Small intestine (tissue), 7 donors: ENCODE data around the gene ARFRP1. TPM values are rescaled to one million over a fixed set of nuclear protein-coding genes. Genes with fewer than 3 reads are reported as not detected.
A peak's percentile ranks its signal among the peaks of the same experiment; 100 is the strongest.

ENCODE experiments used
- DNase-seq, 2 donors: peaks; one replicate each; pipeline versions ENCODE4 v3.0.0 to v3.0.0-alpha.2; 2013
- FAIRE-seq: peaks from 2 replicates; lab custom pipeline; 2012; peaks lifted over from hg19 to GRCh38; lab: Jason Lieb, UNC
- H3K27ac ChIP-seq, 3 donors: one replicate each; pipeline ENCODE4 v1.5.1; 2013; ENCODE audit warnings: low read length in 2 of 3, mild to moderate bottlenecking in 2 of 3, control low read depth in 1 of 3, inconsistent platforms in 1 of 3, low read depth in 1 of 3, moderate library complexity in 1 of 3
- H3K27me3 ChIP-seq, 3 donors: one replicate each; pipeline ENCODE4 v1.6.1; 2013; ENCODE audit warnings: low read length in 3 of 3, inconsistent platforms in 1 of 3; ENCODE audit not compliant: control insufficient read depth in 3 of 3, insufficient read depth in 3 of 3
- H3K36me3 ChIP-seq, 3 donors: one replicate each; pipeline ENCODE4 v1.6.1; 2013; ENCODE audit warnings: low read length in 3 of 3, inconsistent platforms in 1 of 3, low read depth in 1 of 3, mild to moderate bottlenecking in 1 of 3, moderate library complexity in 1 of 3; ENCODE audit not compliant: control insufficient read depth in 3 of 3, insufficient read depth in 2 of 3
- H3K4me1 ChIP-seq, 3 donors: one replicate each; pipeline ENCODE4 v1.6.1; 2013; ENCODE audit warnings: low read length in 2 of 3, inconsistent platforms in 1 of 3, low read depth in 1 of 3, mild to moderate bottlenecking in 1 of 3, moderate library complexity in 1 of 3; ENCODE audit not compliant: control insufficient read depth in 3 of 3, insufficient read depth in 2 of 3
- H3K4me3 ChIP-seq, 3 donors: one replicate each; pipeline ENCODE4 v1.5.1; 2013; ENCODE audit warnings: low read length in 3 of 3, control low read depth in 1 of 3, inconsistent platforms in 1 of 3, low read depth in 1 of 3, mild to moderate bottlenecking in 1 of 3, moderate library complexity in 1 of 3
- H3K9me3 ChIP-seq, 2 donors: one replicate each; pipeline ENCODE4 v1.6.1; 2013; ENCODE audit warnings: low read depth in 1 of 2, low read length in 1 of 2; ENCODE audit not compliant: control insufficient read depth in 2 of 2, insufficient read depth in 1 of 2
- WGBS, 3 donors: extraction: QIAGEN DNeasy Blood & Tissue Kit; methylation state at CpG; one replicate each; pipeline ENCODE4 v1.1.7; 2013; 5-methylcytosine and 5-hydroxymethylcytosine counted together
- polyA plus RNA-seq, 4 donors: library from polyadenylated mRNA; stranded (reverse) in 3 of 4; unstranded in 1 of 4; fragments of 200-250 nt in 3 of 4; fragments of 120-200 nt in 1 of 4; gene quantifications; one replicate each; pipeline versions ENCODE4 v1.2.1 to v1.2.3, GENCODE V29; 2013
- donor health status: healthy with polysubstance abuse.
- donor health status: control.
- donor health status: control.
- donor health status: Bipolar disorder and iron deficiency.
- donor health status: healthy.

ARFRP1 gene
- polyA plus RNA-seq, 4 donors = 21.5 to 78.6 (median 60.8) TPM

DNA sequence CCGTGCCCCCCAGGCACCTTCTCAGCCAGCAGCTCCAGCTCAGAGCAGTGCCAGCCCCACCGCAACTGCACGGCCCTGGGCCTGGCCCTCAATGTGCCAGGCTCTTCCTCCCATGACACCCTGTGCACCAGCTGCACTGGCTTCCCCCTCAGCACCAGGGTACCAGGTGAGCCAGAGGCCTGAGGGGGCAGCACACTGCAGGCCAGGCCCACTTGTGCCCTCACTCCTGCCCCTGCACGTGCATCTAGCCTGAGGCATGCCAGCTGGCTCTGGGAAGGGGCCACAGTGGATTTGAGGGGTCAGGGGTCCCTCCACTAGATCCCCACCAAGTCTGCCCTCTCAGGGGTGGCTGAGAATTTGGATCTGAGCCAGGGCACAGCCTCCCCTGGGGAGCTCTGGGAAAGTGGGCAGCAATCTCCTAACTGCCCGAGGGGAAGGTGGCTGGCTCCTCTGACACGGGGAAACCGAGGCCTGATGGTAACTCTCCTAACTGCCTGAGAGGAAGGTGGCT lies 10.4 kb downstream of the ARFRP1 start:
- DNase-seq = no peak
- H3K27me3 ChIP-seq = no peaks in the 10 kb centered on the region
- no peak for FAIRE-seq
- H3K27ac ChIP-seq = no peak overlapping the region
- no peak overlapping the region for H3K4me3 ChIP-seq
- H3K36me3 ChIP-seq = peaks cover 0 to 71% (median 2%) of the 10 kb centered on the region in 3 donors
- WGBS, 3 donors = 28 to 64% (median 54%) methylated on average over 7 of the region's 7 CpGs
- peaks cover 2 to 13% (median 4%) of the 10 kb centered on the region in 3 donors for H3K4me1 ChIP-seq
- no peaks in the 10 kb centered on the region for H3K9me3 ChIP-seq

DNA sequence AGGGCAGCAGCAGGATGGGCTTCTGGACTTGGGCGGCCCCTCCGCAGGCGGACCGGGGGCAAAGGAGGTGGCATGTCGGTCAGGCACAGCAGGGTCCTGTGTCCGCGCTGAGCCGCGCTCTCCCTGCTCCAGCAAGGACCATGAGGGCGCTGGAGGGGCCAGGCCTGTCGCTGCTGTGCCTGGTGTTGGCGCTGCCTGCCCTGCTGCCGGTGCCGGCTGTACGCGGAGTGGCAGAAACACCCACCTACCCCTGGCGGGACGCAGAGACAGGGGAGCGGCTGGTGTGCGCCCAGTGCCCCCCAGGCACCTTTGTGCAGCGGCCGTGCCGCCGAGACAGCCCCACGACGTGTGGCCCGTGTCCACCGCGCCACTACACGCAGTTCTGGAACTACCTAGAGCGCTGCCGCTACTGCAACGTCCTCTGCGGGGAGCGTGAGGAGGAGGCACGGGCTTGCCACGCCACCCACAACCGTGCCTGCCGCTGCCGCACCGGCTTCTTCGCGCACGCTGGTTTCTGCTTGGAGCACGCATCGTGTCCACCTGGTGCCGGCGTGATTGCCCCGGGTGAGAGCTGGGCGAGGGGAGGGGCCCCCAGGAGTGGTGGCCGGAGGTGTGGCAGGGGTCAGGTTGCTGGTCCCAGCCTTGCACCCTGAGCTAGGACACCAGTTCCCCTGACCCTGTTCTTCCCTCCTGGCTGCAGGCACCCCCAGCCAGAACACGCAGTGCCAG lies 11.0 kb downstream of the ARFRP1 start, which contains the start of gene TNFRSF6B:
TNFRSF6B (plus strand) TSS at position 25 of the 729 bp plus-strand sequence; CDS start at position 141, 116 bp downstream.
- H3K36me3 ChIP-seq = peaks cover 0 to 73% (median 2%) of the 10 kb centered on the region in 3 donors
- no peaks in the 10 kb centered on the region for H3K27me3 ChIP-seq
- H3K27ac ChIP-seq = peak within 1 kb of the TSS in 1 of 3 donors; percentile 21
- no peak for FAIRE-seq
- 2 to 19% (median 7%) methylated on average over 45 to 52 of the region's 52 CpGs for WGBS, 3 donors
- peak within 1 kb of the TSS in 1 of 3 donors; percentile 28 for H3K4me3 ChIP-seq
- H3K9me3 ChIP-seq = no peaks in the 10 kb centered on the region
- peaks cover 2 to 13% (median 4%) of the 10 kb centered on the region in 3 donors for H3K4me1 ChIP-seq
- DNase-seq = no peak

GRCh38 chr20:63696306-63696627 lies 11.5 kb downstream of the ARFRP1 start:
- DNase-seq (peak; percentile 63 to 86), FAIRE-seq (no peak)
- Histone ChIP-seq H3K4me1 (peaks cover 2 to 13% (median 4%) of the 10 kb centered on the region in 3 donors), H3K36me3 (peaks cover 0 to 68% (median 2%) of the 10 kb centered on the region in 3 donors), H3K9me3 (no peaks in the 10 kb centered on the region), H3K27ac (peak overlapping the region in 1 of 3 donors; percentile 21), H3K27me3 (no peaks in the 10 kb centered on the region), H3K4me3 (no peak overlapping the region)
- WGBS, 3 donors = 10 to 18% (median 11%) methylated on average over 6 of the region's 6 CpGs

GRCh38 chr20:63695424-63696305 lies 12.1 kb downstream of the ARFRP1 start:
- no peaks in the 10 kb centered on the region for H3K27me3 ChIP-seq
- no peak overlapping the region for H3K4me3 ChIP-seq
- H3K4me1 ChIP-seq = peaks cover 2 to 13% (median 4%) of the 10 kb centered on the region in 3 donors
- 54 to 77% (median 59%) methylated on average over 20 to 25 of the region's 25 CpGs for WGBS, 3 donors
- no peak for DNase-seq
- FAIRE-seq = no peak
- H3K27ac ChIP-seq = peak overlapping the region in 1 of 3 donors; percentile 21
- H3K36me3 ChIP-seq = peaks cover 0 to 62% (median 2%) of the 10 kb centered on the region in 3 donors
- H3K9me3 ChIP-seq = no peaks in the 10 kb centered on the region

GRCh38 chr20:63694584-63695423 lies 13.0 kb downstream of the ARFRP1 start:
- 90 to 96% (median 94%) methylated on average over 26 to 37 of the region's 37 CpGs for WGBS, 3 donors
- FAIRE-seq = no peak
- no peak for DNase-seq
- Histone ChIP-seq H3K4me3 (no peak overlapping the region), H3K27ac (no peak overlapping the region), H3K4me1 (peaks cover 2 to 13% (median 4%) of the 10 kb centered on the region in 3 donors), H3K9me3 (no peaks in the 10 kb centered on the region), H3K27me3 (no peaks in the 10 kb centered on the region), H3K36me3 (peaks cover 0 to 58% (median 2%) of the 10 kb centered on the region in 3 donors)

GRCh38 chr20:63693733-63694583 lies 13.8 kb downstream of the ARFRP1 start:
- peaks cover 2 to 13% (median 4%) of the 10 kb centered on the region in 3 donors for H3K4me1 ChIP-seq
- H3K9me3 ChIP-seq = no peaks in the 10 kb centered on the region
- no peak overlapping the region for H3K4me3 ChIP-seq
- DNase-seq (no peak), FAIRE-seq (no peak)
- H3K36me3 ChIP-seq = peaks cover 0 to 56% (median 2%) of the 10 kb centered on the region in 3 donors
- no peaks in the 10 kb centered on the region for H3K27me3 ChIP-seq
- WGBS, 3 donors = 92 to 96% (median 93%) methylated on average over 21 of the region's 21 CpGs
- H3K27ac ChIP-seq = no peak overlapping the region

- H3K27me3 ChIP-seq = no peaks in the 10 kb centered on the region
- H3K9me3 ChIP-seq = no peaks in the 10 kb centered on the region
- WGBS, 3 donors = 83 to 93% (median 86%) methylated on average over 8 to 10 of the region's 10 CpGs
- DNase-seq (no peak), FAIRE-seq (no peak)
- H3K4me1 ChIP-seq = peaks cover 2 to 13% (median 4%) of the 10 kb centered on the region in 3 donors
- no peak overlapping the region for H3K27ac ChIP-seq
- H3K4me3 ChIP-seq = no peak overlapping the region
- peaks cover 0 to 60% (median 2%) of the 10 kb centered on the region in 3 donors for H3K36me3 ChIP-seq
Observed at GRCh38 chr20:63693083-63693732, 14.6 kb downstream of the ARFRP1 start.
